ENCODE data around the gene MGAT5. TPM values are rescaled to one million over a fixed set of nuclear protein-coding genes. Genes with fewer than 3 reads are reported as not detected.

Gene MGAT5
- total RNA-seq, 1 experiment from 2014 or later: 22.1 TPM

DNA sequence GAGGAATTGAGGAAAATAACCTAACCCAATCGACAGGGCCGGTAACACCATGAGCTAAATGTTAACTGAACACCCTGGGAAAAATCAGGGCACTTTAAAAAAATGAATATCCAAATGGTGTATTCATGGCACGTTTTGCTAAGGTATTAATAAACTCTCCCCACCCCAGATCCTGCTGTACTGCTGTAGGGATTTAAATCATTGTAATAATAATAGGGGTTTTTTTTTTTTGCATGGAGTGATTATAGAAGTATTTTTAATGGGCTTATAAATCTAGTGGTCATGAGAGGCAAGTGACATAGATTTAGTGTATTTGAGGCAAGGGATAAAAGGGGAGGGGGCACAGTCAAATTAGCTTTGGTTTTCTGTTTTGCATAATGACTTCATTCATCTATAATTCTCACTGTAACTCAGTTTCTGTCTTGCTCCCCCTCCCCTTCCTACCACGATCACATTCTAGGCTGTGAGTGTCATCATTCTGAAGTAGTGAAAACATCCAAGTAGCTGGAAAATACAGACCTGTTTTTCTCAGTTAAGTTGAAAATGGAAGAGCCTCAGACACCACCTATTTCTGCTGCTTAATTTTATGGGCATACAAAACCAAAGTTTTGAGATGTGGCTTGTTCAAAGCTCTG lies 18.2 kb upstream of the MGAT5 start:
- H3K27me3 ChIP-seq (replicated peaks; ENCODE audit: control insufficient read depth, insufficient read depth, low read length): no peaks in the 10 kb centered on the region
- no peak overlapping the region for H3K27ac Mint-ChIP-seq (ENCODE audit: unreplicated experiment)

DNA sequence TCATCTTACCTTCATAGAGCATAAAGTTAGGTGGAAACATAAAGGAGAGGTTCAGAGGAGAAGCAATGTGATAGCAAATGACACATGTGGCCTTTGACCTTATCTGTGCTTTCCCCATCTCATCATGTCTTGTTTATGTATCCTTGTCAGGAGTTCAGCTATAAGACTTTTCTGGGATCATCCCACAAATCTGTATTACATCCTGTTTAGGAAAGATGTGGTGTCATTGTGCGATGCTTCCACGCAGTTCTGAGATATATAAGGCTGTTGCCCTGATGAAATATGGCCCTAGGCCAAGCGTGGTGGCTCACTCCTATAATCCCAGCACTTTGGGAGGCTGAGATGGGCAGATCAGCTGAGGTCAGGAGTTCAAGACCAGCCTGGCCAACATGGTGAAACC lies 15.5 kb upstream of the MGAT5 start:
- intact Hi-C loops (cut with micrococcal nuclease; ENCODE audit: unreplicated experiment): no loop called here
- no peaks in the 10 kb centered on the region for H3K9me3 Mint-ChIP-seq (ENCODE audit: unreplicated experiment)
- H3K4me3 ChIP-seq (ENCODE audit: low read depth, low read length): no peak overlapping the region
- no peak overlapping the region for H3K27ac Mint-ChIP-seq (ENCODE audit: unreplicated experiment)
- DNase-seq: no peak
- H3K36me3 Mint-ChIP-seq (ENCODE audit: insufficient read depth, unreplicated experiment): no peaks in the 10 kb centered on the region
- BruUV-seq (replicated peaks): no TSS peak
- no peak overlapping the region for H3K4me3 Mint-ChIP-seq (ENCODE audit: unreplicated experiment)
- no peaks in the 10 kb centered on the region for H3K27me3 ChIP-seq (replicated peaks; ENCODE audit: control insufficient read depth, insufficient read depth, low read length)
- TF ChIP-seq, protein P1, sequence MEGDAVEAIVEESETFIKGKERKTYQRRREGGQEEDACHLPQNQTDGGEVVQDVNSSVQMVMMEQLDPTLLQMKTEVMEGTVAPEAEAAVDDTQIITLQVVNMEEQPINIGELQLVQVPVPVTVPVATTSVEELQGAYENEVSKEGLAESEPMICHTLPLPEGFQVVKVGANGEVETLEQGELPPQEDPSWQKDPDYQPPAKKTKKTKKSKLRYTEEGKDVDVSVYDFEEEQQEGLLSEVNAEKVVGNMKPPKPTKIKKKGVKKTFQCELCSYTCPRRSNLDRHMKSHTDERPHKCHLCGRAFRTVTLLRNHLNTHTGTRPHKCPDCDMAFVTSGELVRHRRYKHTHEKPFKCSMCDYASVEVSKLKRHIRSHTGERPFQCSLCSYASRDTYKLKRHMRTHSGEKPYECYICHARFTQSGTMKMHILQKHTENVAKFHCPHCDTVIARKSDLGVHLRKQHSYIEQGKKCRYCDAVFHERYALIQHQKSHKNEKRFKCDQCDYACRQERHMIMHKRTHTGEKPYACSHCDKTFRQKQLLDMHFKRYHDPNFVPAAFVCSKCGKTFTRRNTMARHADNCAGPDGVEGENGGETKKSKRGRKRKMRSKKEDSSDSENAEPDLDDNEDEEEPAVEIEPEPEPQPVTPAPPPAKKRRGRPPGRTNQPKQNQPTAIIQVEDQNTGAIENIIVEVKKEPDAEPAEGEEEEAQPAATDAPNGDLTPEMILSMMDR (IDR thresholded peaks at IDR 0.05; ENCODE audit: insufficient read depth in 1 of 2, low read depth in 1 of 2, low read length in 1 of 2, severe bottlenecking in 1 of 2, unreplicated experiment in 1 of 2): no peak
- peaks cover 8% of the 10 kb centered on the region; the same call in 1 of the 2 replicates for H3K4me1 ChIP-seq
- ChIA-PET CTCF (interaction anchor here (1.3 kb wide), 1 partner anchor 120 kb away, joined by 4 read pairs; no protein-coding TSS in a partner anchor), POLR2A (no interaction called here)
- no peaks in the 10 kb centered on the region for H3K9me3 ChIP-seq
- H3K4me1 Mint-ChIP-seq (ENCODE audit: low read depth, unreplicated experiment): peaks cover 7% of the 10 kb centered on the region
- no peaks in the 10 kb centered on the region; the same call in 1 of the 2 replicates for H3K36me3 ChIP-seq (ENCODE audit: control insufficient read depth, insufficient read depth, low read length)
- H3K27me3 Mint-ChIP-seq (ENCODE audit: insufficient read depth, unreplicated experiment): no peaks in the 10 kb centered on the region

More for the DNA sequence above, 18.2 kb upstream of the MGAT5 start:
- ChIA-PET CTCF (interaction anchor here (1.0 kb wide), 1 partner anchor 176 kb away, joined by 3 read pairs; no protein-coding TSS in a partner anchor), POLR2A (interaction anchor here (0.6 kb wide), 1 partner anchor 238 kb away, joined by 3 read pairs; no protein-coding TSS in a partner anchor)
- H3K36me3 Mint-ChIP-seq (ENCODE audit: insufficient read depth, unreplicated experiment): no peaks in the 10 kb centered on the region
- H3K4me3 ChIP-seq (ENCODE audit: low read depth, low read length): no peak overlapping the region
- DNase-seq: no peak
- intact Hi-C loops (cut with micrococcal nuclease; ENCODE audit: unreplicated experiment): no loop called here
- no peaks in the 10 kb centered on the region for H3K9me3 ChIP-seq
- H3K4me1 Mint-ChIP-seq (ENCODE audit: low read depth, unreplicated experiment): peaks cover 7% of the 10 kb centered on the region
- no peaks in the 10 kb centered on the region for H3K27me3 Mint-ChIP-seq (ENCODE audit: insufficient read depth, unreplicated experiment)
- TF ChIP-seq, protein P1 (IDR thresholded peaks at IDR 0.05; ENCODE audit: insufficient read depth in 1 of 2, low read depth in 1 of 2, low read length in 1 of 2, severe bottlenecking in 1 of 2, unreplicated experiment in 1 of 2): no peak
- no TSS peak for BruUV-seq (replicated peaks)
- H3K4me1 ChIP-seq: peaks cover 8% of the 10 kb centered on the region; the same call in 1 of the 2 replicates
- no peaks in the 10 kb centered on the region for H3K9me3 Mint-ChIP-seq (ENCODE audit: unreplicated experiment)
- no peak overlapping the region for H3K4me3 Mint-ChIP-seq (ENCODE audit: unreplicated experiment)
- H3K36me3 ChIP-seq (ENCODE audit: control insufficient read depth, insufficient read depth, low read length): no peaks in the 10 kb centered on the region; the same call in 1 of the 2 replicates

DNA sequence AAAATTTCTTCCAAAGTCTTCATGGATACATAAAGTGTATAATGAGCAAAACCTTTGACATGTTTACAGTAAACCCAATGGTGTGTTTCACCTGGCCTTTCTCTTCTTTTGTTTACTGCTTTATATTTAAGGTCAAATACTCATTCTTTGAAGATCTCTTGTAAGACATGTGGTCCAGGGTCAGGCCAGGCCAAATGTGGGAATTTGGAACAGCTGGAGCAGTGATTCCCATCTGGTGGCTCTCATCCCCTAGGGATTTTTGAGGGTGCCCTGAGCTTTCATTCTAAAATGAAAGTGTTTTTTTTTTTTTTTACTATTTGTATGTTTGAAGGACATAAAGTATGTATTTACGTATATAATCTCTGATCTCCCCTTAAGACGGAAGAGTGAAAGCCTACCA lies 13.8 kb upstream of the MGAT5 start:
- no peaks in the 10 kb centered on the region; the same call in 1 of the 2 replicates for H3K4me1 ChIP-seq
- no peak overlapping the region for H3K27ac Mint-ChIP-seq (ENCODE audit: unreplicated experiment)
- H3K36me3 ChIP-seq (ENCODE audit: control insufficient read depth, insufficient read depth, low read length): no peaks in the 10 kb centered on the region; the same call in 1 of the 2 replicates
- no TSS peak for BruUV-seq (replicated peaks)
- TF ChIP-seq, protein P1 (IDR thresholded peaks at IDR 0.05; ENCODE audit: insufficient read depth in 1 of 2, low read depth in 1 of 2, low read length in 1 of 2, severe bottlenecking in 1 of 2, unreplicated experiment in 1 of 2): no peak
- H3K27me3 ChIP-seq (replicated peaks; ENCODE audit: control insufficient read depth, insufficient read depth, low read length): no peaks in the 10 kb centered on the region
- intact Hi-C loops (cut with micrococcal nuclease; ENCODE audit: unreplicated experiment): no loop called here
- CTCF ChIA-PET: interaction anchor here (1.3 kb wide), 1 partner anchor 12 kb away, joined by 3 read pairs; no protein-coding TSS in a partner anchor
- POLR2A ChIA-PET: no interaction called here
- H3K4me3 ChIP-seq (ENCODE audit: low read depth, low read length): no peak overlapping the region
- H3K9me3 Mint-ChIP-seq (ENCODE audit: unreplicated experiment): no peaks in the 10 kb centered on the region
- no peaks in the 10 kb centered on the region for H3K9me3 ChIP-seq
- H3K36me3 Mint-ChIP-seq (ENCODE audit: insufficient read depth, unreplicated experiment): no peaks in the 10 kb centered on the region
- H3K4me1 Mint-ChIP-seq (ENCODE audit: low read depth, unreplicated experiment): peaks cover 1% of the 10 kb centered on the region
- no peak overlapping the region for H3K4me3 Mint-ChIP-seq (ENCODE audit: unreplicated experiment)
- no peak for DNase-seq
- no peaks in the 10 kb centered on the region for H3K27me3 Mint-ChIP-seq (ENCODE audit: insufficient read depth, unreplicated experiment)

Data from Caco-2 (cell line).